Muscle layer of duodenum (tissue), 2 donors: ENCODE results near the gene NELFB.

Source experiments
- H3K27ac ChIP-seq: one replicate; pipeline ENCODE4 v1.7.0; 2013; ENCODE audit warnings: mild to moderate bottlenecking, low read length
- H3K27me3 ChIP-seq: one replicate; pipeline ENCODE4 v1.7.0; 2013; ENCODE audit warnings: low read depth, mild to moderate bottlenecking, control low read depth, low read length
- H3K36me3 ChIP-seq, 2 donors: one replicate each; pipeline ENCODE4 v1.7.0; 2013; ENCODE audit warnings: low read length in 2 of 2, control low read depth in 1 of 2, mild to moderate bottlenecking in 1 of 2; ENCODE audit not compliant: insufficient read depth in 2 of 2, control insufficient read depth in 1 of 2
- H3K4me1 ChIP-seq, 2 donors: one replicate each; pipeline ENCODE4 v1.7.0; 2013; ENCODE audit warnings: low read length in 2 of 2, mild to moderate bottlenecking in 2 of 2, control low read depth in 1 of 2, moderate library complexity in 1 of 2; ENCODE audit not compliant: insufficient read depth in 2 of 2, control insufficient read depth in 1 of 2
- H3K4me3 ChIP-seq, 2 donors: one replicate each; pipeline ENCODE4 v1.7.0; 2013; ENCODE audit warnings: low read length in 2 of 2, low read depth in 1 of 2, mild to moderate bottlenecking in 1 of 2
- H3K9me3 ChIP-seq, 2 donors: one replicate each; pipeline ENCODE4 v1.7.0; 2013; ENCODE audit warnings: low read length in 2 of 2, control low read depth in 1 of 2, mild to moderate bottlenecking in 1 of 2; ENCODE audit not compliant: control insufficient read depth in 1 of 2
- donor health status: healthy.

NELFB gene

DNA sequence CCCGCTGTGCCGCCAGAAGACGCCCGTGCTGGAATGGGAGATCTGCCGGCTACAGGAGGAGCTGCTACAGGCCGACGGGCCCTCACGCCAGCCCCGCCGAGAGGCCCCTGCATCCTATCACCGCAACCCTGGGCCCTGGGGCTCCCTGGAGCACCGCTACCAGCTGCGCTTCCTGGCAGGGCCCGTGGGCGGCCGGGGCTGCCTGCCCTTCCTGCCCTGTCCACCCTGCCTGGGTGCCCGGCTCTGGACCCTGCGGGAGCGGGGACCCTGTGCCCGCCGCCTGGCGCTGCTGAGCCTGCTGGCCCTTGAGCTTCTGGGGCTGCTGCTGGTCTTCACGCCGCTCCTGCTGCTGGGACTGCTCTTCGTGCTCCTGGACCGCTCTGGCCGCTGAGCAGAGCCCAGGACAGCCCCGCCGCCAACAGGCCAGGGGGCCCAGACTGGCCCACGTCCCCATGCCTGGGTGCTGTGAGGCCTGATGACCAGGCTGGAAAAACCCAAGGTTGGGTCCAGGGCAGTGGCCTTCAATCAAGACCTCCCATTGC is 36.8 kb upstream of the NELFB start:
- H3K4me3 ChIP-seq: no peak overlapping the region
- peaks cover 0 to 12% of the 10 kb centered on the region in 2 donors for H3K4me1 ChIP-seq
- no peak overlapping the region for H3K27ac ChIP-seq
- H3K36me3 ChIP-seq: peaks cover 0 to 8% of the 10 kb centered on the region in 2 donors
- no peaks in the 10 kb centered on the region for H3K27me3 ChIP-seq
- no peaks in the 10 kb centered on the region for H3K9me3 ChIP-seq

GRCh38 chr9:137218754-137219271 is 36.3 kb upstream of the NELFB start:
- no peak overlapping the region for H3K27ac ChIP-seq

DNA sequence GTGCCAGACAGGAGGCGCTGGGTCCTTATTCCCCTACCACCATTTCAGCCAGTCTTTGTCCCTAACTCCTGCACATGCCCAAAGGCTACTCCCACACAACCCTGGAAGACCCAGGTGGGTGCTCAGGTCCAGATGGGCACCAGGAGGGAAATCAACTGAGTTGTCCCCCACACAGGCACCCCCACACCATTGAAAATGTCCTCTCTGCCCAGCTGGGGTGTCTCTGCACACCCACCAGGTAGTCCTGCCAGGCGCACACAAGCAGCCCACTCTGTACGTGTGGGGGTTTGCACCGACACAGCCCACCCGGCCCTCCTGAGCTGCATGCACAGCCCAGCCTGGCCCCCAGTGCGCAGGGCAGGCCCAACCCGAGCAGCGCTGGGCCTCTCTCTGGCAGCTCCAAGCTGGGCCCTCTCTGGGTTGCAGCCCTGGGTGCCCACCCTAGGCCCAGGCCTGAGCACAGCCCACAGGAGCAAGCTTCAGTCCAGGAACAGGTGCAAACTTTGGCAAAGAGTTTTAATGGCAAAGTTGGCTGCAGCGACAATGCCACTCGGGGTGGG is 35.3 kb upstream of the NELFB start:
- H3K4me1 ChIP-seq: peaks cover 0 to 19% of the 10 kb centered on the region in 2 donors
- H3K36me3 ChIP-seq: peaks cover 0 to 5% of the 10 kb centered on the region in 2 donors
- H3K27ac ChIP-seq: no peak overlapping the region

More at GRCh38 chr9:137218754-137219271, 36.3 kb upstream of the NELFB start:
- Histone ChIP-seq H3K4me1 (peaks cover 0 to 14% of the 10 kb centered on the region in 2 donors), H3K9me3 (no peaks in the 10 kb centered on the region), H3K27me3 (no peaks in the 10 kb centered on the region), H3K4me3 (no peak overlapping the region), H3K36me3 (peaks cover 0 to 8% of the 10 kb centered on the region in 2 donors)

GRCh38 chr9:137220317-137221094 is 34.6 kb upstream of the NELFB start:
- Histone ChIP-seq H3K4me1 (peaks cover 0 to 19% of the 10 kb centered on the region in 2 donors), H3K36me3 (no peaks in the 10 kb centered on the region), H3K4me3 (no peak overlapping the region)

More for the DNA sequence above, 35.3 kb upstream of the NELFB start:
- Histone ChIP-seq H3K9me3 (no peaks in the 10 kb centered on the region), H3K27me3 (no peaks in the 10 kb centered on the region), H3K4me3 (no peak overlapping the region)

GRCh38 chr9:137221095-137221505 is 34.0 kb upstream of the NELFB start:
- Histone ChIP-seq H3K9me3 (no peaks in the 10 kb centered on the region), H3K36me3 (no peaks in the 10 kb centered on the region), H3K27me3 (no peaks in the 10 kb centered on the region), H3K4me1 (peaks cover 0 to 19% of the 10 kb centered on the region in 2 donors), H3K4me3 (no peak overlapping the region), H3K27ac (no peak overlapping the region)

More at GRCh38 chr9:137220317-137221094, 34.6 kb upstream of the NELFB start:
- Histone ChIP-seq H3K27me3 (no peaks in the 10 kb centered on the region), H3K9me3 (no peaks in the 10 kb centered on the region), H3K27ac (no peak overlapping the region)

DNA sequence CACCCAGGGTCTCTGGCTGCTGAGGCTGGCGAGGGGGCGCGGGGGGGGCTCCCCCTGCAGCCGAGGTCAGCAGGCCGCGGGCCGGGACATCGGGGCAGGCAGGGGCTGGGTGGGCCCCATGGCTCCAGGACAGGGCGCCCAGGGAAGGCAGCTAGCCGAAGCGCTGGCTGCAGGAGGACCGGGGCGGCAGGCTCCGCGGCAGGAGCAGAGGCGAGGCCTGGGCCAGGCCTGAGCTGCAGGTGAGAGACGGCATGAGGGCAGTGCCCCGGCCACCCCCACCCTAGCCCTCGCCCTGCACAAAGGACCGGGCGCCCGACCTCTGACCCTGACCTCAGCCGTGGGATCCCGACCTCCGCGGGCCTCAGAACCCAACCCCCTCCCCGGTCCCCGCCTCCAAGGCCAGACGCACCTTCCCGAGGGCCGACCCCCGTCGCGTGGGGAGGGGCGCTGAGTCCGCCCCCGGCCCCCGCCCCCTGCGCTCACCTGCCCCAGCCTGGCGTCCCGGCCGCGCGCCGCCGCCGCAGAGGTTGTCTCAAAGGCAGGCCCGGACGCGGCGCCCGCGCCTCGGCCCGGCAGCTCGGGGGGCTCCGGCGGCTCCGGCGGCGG is 33.5 kb upstream of the NELFB start:
- Histone ChIP-seq H3K27me3 (no peaks in the 10 kb centered on the region), H3K4me3 (peak overlapping the region in 1 of 2 donors; percentile 44), H3K36me3 (no peaks in the 10 kb centered on the region), H3K4me1 (peaks cover 0 to 19% of the 10 kb centered on the region in 2 donors), H3K9me3 (no peaks in the 10 kb centered on the region), H3K27ac (no peak overlapping the region)

DNA sequence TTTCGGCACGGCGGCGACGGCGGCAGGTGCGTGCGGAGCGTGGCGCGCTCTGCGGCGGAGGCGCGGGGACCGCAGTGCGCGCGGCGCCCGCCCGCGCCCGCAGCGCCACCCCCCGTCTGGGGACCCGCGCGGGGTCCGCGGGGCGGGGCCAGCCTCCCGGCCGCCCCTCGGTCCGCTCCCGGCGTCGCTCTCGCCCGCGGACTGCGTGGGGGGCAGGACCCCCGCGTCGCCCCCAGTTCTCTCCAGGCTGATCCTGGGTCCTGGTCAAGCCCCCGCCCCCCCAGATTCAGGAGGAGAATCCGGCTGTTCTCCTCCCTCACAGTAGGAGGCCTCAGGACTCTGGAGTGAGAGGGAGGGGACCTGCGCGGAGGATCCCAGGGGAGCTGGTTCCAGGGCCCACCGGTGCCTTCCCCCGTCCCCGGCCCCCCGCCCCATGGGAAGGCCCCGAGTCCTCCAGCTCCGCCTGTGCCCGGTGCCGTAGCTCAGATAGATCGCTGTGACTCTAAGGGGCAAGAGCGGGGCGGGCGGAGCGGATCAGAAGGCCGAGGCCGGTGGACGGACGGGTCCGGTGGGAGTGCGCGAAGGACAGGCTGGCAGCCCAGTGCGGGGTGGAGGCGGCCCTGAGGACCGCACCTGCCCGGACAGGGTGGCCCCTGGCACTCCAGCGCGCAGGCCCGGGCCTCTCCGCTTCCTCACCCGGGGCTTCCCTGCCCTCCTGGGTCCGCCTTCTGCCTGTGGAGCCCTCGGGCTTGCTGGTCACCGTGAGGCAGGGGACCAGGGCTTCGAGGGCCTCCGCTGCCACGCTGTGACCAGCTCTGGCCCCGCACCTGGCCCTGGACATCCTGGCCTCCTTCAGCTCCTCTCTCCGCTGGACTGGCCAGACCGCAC is 32.7 kb upstream of the NELFB start, which contains the start of gene RNF208:
RNF208 (minus strand) TSS at position 51 of the 888 bp plus-strand sequence. CDS start 1,028 bp downstream, outside the sequence.
- peak within 1 kb of the TSS; percentile 45 for H3K27ac ChIP-seq

GRCh38 chr9:137223078-137223970 is 31.8 kb upstream of the NELFB start:
- Histone ChIP-seq H3K27ac (peak overlapping the region; percentile 60), H3K4me3 (peak overlapping the region; percentile 67 to 86), H3K27me3 (no peaks in the 10 kb centered on the region), H3K36me3 (no peaks in the 10 kb centered on the region), H3K9me3 (no peaks in the 10 kb centered on the region), H3K4me1 (peaks cover 0 to 19% of the 10 kb centered on the region in 2 donors)

More for the DNA sequence above, 32.7 kb upstream of the NELFB start, which contains the start of gene RNF208:
- Histone ChIP-seq H3K36me3 (no peaks in the 10 kb centered on the region), H3K4me1 (peaks cover 0 to 19% of the 10 kb centered on the region in 2 donors), H3K4me3 (peak within 1 kb of the TSS; percentile 67 to 86), H3K9me3 (no peaks in the 10 kb centered on the region), H3K27me3 (no peaks in the 10 kb centered on the region)

DNA sequence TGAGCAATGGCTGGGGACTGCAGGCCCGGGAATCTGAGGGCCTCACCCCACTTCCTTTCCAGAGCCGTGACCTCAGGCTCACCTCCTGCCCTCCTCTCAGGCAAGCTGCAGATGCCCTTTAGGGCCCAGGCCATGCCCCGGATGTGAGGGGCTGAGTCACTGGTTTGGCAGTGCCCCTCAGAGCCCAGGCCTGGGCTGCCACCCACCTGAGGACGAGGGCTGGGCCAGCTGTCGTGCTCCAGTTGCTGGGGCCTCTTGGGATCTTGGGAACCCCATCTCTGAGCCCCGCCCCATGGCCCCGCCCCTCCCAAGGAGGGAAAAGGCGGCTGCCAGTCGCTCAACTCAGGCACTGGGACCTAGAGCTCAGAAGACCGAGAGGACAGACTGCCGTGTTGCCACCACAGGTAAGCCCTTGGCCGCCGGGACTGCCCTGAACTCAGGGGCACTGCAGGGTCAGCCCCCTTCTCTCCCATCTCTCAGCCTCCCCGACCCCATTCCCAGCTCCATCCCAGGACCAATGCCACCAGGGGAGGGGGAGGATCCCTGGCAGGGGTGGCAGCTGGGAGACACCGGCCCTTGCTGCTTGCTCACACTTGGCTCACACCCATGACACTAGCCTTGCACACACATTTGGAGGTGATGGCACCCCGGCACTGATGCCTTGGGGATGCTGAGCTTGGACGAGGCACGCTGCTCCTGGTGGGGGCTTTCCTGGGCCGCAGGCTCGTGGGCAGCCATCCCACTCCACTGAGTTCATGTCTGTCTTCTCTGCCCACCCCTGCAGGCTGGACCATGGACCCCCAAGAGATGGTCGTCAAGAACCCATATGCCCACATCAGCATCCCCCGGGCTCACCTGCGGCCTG is 30.1 kb upstream of the NELFB start, which contains the start of gene CYSRT1:
CYSRT1 (plus strand) TSS at position 345 of the 865 bp plus-strand sequence; CDS start at position 793, 448 bp downstream.
- no peaks in the 10 kb centered on the region for H3K36me3 ChIP-seq
- H3K4me1 ChIP-seq: peaks cover 0 to 19% of the 10 kb centered on the region in 2 donors
- peak within 1 kb of the TSS; percentile 67 to 86 for H3K4me3 ChIP-seq
- H3K27me3 ChIP-seq: peaks cover 9% of the 10 kb centered on the region
- H3K27ac ChIP-seq: peak within 1 kb of the TSS; percentile 60
- no peaks in the 10 kb centered on the region for H3K9me3 ChIP-seq
